Endothelial cell (in vitro differentiated cells): ENCODE data around the gene ACSL6. TPM values are rescaled to one million over a fixed set of nuclear protein-coding genes. Genes with fewer than 3 reads are reported as not detected.
A peak's percentile ranks its signal among the peaks of the same experiment; 100 is the strongest.

Experiments used
- DNase-seq: peaks from one replicate; pipeline ENCODE4 v3.0.0; 2021; ENCODE audit warnings: low spot score
- H3K27ac Mint-ChIP-seq: one replicate; pipeline ENCODE4 v1.8.0; 2021; ENCODE audit warnings: mixed read lengths, inconsistent platforms; ENCODE audit not compliant: unreplicated experiment
- H3K27me3 Mint-ChIP-seq: one replicate; pipeline ENCODE4 v1.8.0; 2021; ENCODE audit warnings: mild to moderate bottlenecking, moderate library complexity, mixed read lengths, inconsistent platforms; ENCODE audit not compliant: unreplicated experiment
- H3K36me3 Mint-ChIP-seq: one replicate; pipeline ENCODE4 v1.8.0; 2021; ENCODE audit warnings: mild to moderate bottlenecking, low read depth, mixed read lengths, inconsistent platforms; ENCODE audit not compliant: unreplicated experiment
- H3K4me1 Mint-ChIP-seq: one replicate; pipeline ENCODE4 v1.8.0; 2021; ENCODE audit warnings: mild to moderate bottlenecking, mixed read lengths, inconsistent platforms; ENCODE audit not compliant: unreplicated experiment
- H3K4me3 Mint-ChIP-seq: one replicate; pipeline ENCODE4 v1.8.0; 2021; ENCODE audit warnings: mild to moderate bottlenecking, mixed read lengths, inconsistent platforms; ENCODE audit not compliant: unreplicated experiment
- H3K9me3 Mint-ChIP-seq: one replicate; pipeline ENCODE4 v1.8.0; 2021; ENCODE audit warnings: mixed read lengths, inconsistent platforms; ENCODE audit not compliant: unreplicated experiment
- total RNA-seq: library from RNA; stranded (reverse); fragmentation: NEBNext Ultra II Directional; extraction: Animal tissue kit (Norgen Biotek cat#: 25700); gene quantifications from one replicate; pipeline ENCODE4 v1.2.1, GENCODE V29; 2021; ENCODE audit not compliant: unreplicated experiment
- TF ChIP-seq, protein P1 (sequence below): fragments of 200-600 bp; sonication (generic); IDR thresholded peaks from one replicate; pipeline ENCODE4 v1.5.0; 2021; ENCODE audit warnings: antibody characterized with exemption; ENCODE audit not compliant: unreplicated experiment

The ACSL6 gene
- total RNA-seq, 1 donor from 2014 or later, result 0.80 TPM

DNA sequence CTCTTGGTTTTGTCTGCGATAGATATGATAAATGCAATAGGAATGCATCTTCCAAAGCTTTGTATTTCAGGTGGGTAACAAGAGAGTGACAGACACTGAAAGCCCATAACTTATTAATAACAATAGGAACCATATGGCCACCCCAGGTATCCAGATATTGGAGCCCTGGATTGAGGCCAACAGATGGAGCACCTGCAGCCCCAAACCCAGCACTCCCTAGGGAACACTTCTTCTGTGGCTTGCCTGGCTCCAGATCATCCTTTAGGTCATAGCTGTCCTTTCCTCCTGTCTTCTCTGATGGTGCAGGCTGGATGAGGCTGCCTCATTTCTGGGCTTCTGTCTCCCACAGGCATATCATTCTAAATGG lies 44.0 kb upstream of the ACSL6 start:
- Mint-ChIP-seq H3K4me1 (no peaks in the 10 kb centered on the region), H3K9me3 (no peaks in the 10 kb centered on the region), H3K36me3 (no peaks in the 10 kb centered on the region), H3K4me3 (no peak overlapping the region), H3K27ac (no peak overlapping the region), H3K27me3 (peaks cover 11% of the 10 kb centered on the region)
- peak; percentile 1 for DNase-seq
- TF ChIP-seq, protein P1, sequence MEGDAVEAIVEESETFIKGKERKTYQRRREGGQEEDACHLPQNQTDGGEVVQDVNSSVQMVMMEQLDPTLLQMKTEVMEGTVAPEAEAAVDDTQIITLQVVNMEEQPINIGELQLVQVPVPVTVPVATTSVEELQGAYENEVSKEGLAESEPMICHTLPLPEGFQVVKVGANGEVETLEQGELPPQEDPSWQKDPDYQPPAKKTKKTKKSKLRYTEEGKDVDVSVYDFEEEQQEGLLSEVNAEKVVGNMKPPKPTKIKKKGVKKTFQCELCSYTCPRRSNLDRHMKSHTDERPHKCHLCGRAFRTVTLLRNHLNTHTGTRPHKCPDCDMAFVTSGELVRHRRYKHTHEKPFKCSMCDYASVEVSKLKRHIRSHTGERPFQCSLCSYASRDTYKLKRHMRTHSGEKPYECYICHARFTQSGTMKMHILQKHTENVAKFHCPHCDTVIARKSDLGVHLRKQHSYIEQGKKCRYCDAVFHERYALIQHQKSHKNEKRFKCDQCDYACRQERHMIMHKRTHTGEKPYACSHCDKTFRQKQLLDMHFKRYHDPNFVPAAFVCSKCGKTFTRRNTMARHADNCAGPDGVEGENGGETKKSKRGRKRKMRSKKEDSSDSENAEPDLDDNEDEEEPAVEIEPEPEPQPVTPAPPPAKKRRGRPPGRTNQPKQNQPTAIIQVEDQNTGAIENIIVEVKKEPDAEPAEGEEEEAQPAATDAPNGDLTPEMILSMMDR, result no peak

DNA sequence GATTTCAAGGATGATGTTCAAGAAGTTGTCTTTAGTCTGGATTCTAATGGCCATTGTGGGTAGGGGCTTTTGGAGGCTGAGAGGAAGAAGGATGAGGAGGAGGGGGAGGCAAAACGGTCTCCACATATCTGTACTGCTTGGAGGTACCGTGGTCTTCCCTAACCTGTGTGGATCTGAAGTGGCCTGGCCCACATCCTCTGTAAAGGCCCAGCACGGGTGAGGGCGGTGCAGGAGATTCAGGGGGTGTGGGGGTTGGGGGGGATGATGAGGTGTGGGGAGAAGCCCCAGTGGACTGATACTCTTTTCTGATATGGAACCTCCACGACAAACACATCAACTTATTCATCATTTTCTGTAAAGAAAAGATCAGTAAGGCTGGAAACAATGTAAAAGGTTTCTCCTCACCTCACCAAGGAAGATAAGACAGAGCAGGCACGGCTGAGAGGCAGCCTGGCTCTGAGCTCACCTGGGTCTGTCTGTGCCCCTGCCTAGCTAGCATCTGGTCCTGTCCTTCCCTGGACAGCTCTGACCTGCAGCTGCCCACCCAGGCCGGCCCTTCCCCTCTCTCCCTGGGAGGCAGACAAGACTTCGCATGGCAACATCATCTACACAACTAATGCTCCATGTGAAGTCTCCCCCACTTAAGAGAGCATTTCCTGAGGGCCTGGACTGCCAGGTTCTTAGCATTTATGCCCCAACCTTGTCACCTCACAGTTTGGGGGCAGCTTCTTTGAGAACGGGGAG lies 43.4 kb upstream of the ACSL6 start:
- TF ChIP-seq, protein P1, result no peak
- H3K4me1 Mint-ChIP-seq, result no peaks in the 10 kb centered on the region
- no peaks in the 10 kb centered on the region for H3K36me3 Mint-ChIP-seq
- H3K4me3 Mint-ChIP-seq, result no peak overlapping the region
- H3K9me3 Mint-ChIP-seq, result no peaks in the 10 kb centered on the region
- no peak overlapping the region for H3K27ac Mint-ChIP-seq
- no peak for DNase-seq
- peaks cover 10% of the 10 kb centered on the region for H3K27me3 Mint-ChIP-seq

DNA sequence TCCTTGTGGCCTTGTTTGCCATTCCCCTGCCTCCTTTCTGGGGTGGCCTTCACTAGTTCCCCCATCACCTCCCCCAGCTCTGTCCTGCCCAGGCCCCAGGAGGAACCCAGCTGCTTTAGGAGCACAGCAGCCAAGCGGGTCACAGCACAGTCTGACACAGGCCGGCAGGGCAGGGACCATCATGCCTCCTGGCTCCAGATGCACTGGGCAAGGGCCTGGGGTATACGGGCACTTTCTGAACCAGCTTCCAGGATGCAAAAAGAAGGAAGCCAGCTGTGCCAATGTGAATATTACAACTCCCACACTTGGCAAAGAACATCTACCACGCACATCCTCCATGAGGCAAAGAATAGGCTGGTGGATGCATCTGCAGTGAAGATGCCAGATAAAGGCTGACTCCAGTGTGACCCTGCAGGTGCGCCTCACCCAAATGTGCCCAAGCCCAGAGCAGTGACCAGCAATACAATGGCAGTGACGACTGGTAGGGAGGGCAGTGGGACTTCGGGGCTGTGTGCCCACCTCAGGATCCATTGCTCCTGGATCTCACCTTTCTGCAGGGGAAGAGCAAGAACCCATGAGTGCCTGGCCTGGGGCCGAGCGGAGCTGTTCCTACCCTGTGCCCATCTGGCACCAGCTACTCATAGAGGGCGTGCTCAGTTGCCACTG lies 42.7 kb upstream of the ACSL6 start:
- Mint-ChIP-seq H3K27me3 (peaks cover 9% of the 10 kb centered on the region), H3K4me1 (no peaks in the 10 kb centered on the region), H3K4me3 (no peak overlapping the region), H3K27ac (no peak overlapping the region), H3K9me3 (no peaks in the 10 kb centered on the region), H3K36me3 (no peaks in the 10 kb centered on the region)
- TF ChIP-seq, protein P1, result no peak
- DNase-seq, result peak; percentile 1

DNA sequence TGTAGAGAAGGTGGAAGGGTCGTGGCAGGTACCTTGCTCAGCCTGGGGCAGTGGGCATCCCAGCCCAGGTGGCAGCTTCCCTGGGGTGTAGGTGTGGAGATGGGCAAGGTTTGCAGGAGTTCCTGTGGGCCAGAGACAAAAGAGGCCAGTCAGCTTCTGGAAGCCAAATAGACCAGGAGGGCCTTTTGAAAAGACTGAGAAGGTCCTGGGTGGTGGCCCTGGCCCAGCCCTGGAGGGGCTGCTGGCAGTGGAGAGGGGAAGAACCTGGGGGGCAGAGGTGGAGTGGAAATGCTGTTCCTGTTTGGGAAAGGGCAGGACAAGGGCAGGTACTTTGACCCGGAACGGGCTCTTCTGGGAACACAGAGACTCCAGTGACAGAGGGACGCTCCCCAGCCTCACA lies 42.0 kb upstream of the ACSL6 start:
- no peaks in the 10 kb centered on the region for H3K4me1 Mint-ChIP-seq
- no peak overlapping the region for H3K27ac Mint-ChIP-seq
- no peaks in the 10 kb centered on the region for H3K36me3 Mint-ChIP-seq
- TF ChIP-seq, protein P1, result no peak
- H3K9me3 Mint-ChIP-seq, result no peaks in the 10 kb centered on the region
- peaks cover 7% of the 10 kb centered on the region for H3K27me3 Mint-ChIP-seq
- no peak for DNase-seq
- H3K4me3 Mint-ChIP-seq, result no peak overlapping the region

DNA sequence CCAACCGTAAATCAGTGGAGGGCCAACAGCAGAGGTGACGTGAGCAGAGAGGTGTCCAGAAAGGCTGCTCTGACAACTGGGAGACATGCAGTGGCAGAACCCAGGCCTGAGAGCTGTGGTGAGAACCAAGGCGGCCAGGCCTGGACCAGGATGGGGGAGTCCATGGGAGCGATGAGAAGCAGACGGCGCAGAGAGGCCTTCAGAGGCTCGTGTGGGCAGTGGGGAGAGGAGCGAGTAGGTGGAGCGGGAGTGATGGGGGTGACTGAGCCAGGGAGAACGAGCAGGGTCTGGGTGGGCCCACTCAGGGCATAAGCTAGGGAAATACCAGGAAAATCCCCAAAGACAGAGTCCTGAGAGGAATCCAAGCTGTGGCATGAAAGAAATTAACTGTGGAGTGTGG lies 41.1 kb upstream of the ACSL6 start:
- TF ChIP-seq, protein P1, result no peak
- H3K36me3 Mint-ChIP-seq, result no peaks in the 10 kb centered on the region
- peaks cover 7% of the 10 kb centered on the region for H3K27me3 Mint-ChIP-seq

More for the DNA sequence above, 41.1 kb upstream of the ACSL6 start:
- DNase-seq, result no peak
- no peak overlapping the region for H3K27ac Mint-ChIP-seq
- H3K4me3 Mint-ChIP-seq, result no peak overlapping the region
- no peaks in the 10 kb centered on the region for H3K9me3 Mint-ChIP-seq
- no peaks in the 10 kb centered on the region for H3K4me1 Mint-ChIP-seq
